A549 (cell line): ENCODE data around the gene HEG1.

Experiments used
- ESRRA ChIP-seq: fragments of 150-350 bp; IDR thresholded peaks from 2 replicates; pipeline ENCODE4 v1.6.1; 2014; ENCODE audit warnings: mild to moderate bottlenecking, low read length, borderline replicate concordance
- NPAS2 ChIP-seq: fragments of 250-450 bp; sonication (Bioruptor Pico); IDR thresholded peaks from 2 replicates; pipeline ENCODE4 v1.8.0; 2022; ENCODE audit warnings: mild to moderate bottlenecking, moderate library complexity, borderline replicate concordance
- POLR2A ChIP-seq: IDR thresholded peaks from 2 replicates; pipeline ENCODE4 v1.6.1; 2012; ENCODE audit warnings: mild to moderate bottlenecking, low read length
- RARB ChIP-seq: fragments of 250-450 bp; sonication (Bioruptor Pico); IDR thresholded peaks from 2 replicates; pipeline ENCODE4 v1.8.0; 2021; ENCODE audit warnings: mild to moderate bottlenecking, moderate library complexity
- SREBF2 ChIP-seq: fragments of 450-650 bp; IDR thresholded peaks from 2 replicates; pipeline ENCODE4 v1.6.1; 2014; ENCODE audit warnings: mild to moderate bottlenecking, moderate library complexity
- ZFP36 ChIP-seq: fragments of 450-650 bp; IDR thresholded peaks from 2 replicates; pipeline ENCODE4 v1.6.1; 2014; ENCODE audit warnings: borderline replicate concordance; ENCODE audit not compliant: partially characterized antibody
- TF ChIP-seq, protein P1 (sequence below): fragments of >200 bp; sonication (Bioruptor Twin); formaldehyde crosslinking; IDR thresholded peaks from 3 replicates; pipeline ENCODE4 v1.5.1; 2016
- TF ChIP-seq, protein P2 (sequence below): fragments of >200 bp; sonication (Bioruptor Twin); formaldehyde crosslinking; IDR thresholded peaks from 3 replicates; pipeline ENCODE4 v1.6.1; 2016

DNA sequence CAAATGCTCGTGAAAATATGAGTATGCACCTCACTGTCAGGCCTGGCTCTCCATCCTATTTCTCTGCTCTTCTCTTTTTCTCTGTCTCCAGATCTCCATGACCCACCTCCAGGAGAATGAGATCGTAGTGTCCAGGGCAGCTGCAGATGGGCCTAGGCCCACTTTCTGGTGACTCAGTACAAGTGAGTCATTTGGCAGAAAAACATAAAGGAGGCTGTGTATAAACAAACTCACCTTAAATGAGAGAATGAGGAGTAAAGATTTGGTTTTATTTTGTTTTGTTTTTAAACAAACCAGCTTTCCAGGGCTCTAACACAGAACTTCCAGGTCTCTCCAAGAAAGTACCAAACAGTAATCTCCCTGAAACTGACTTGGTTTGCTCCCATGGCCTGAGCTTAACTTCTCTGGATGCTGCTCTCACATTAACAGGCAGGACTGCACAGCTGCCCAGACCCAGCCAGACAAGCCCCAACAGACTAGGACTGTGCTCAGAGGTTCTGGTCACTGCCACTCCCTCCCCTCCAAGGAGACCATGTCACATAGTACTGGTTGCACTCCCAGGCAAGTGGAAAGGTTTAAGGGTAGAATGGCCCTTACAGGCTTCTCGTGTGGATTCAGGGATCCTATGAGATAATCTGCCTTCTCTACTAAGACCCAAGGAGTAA, 1.5 kb upstream of the HEG1 start:
- TF ChIP-seq RARB (CRISPR knock-in tag) (no peak), ESRRA (no peak), NPAS2 (no peak), ZFP36 (no peak), SREBF2 (no peak), POLR2A (no peak)
- TF ChIP-seq, protein P1, sequence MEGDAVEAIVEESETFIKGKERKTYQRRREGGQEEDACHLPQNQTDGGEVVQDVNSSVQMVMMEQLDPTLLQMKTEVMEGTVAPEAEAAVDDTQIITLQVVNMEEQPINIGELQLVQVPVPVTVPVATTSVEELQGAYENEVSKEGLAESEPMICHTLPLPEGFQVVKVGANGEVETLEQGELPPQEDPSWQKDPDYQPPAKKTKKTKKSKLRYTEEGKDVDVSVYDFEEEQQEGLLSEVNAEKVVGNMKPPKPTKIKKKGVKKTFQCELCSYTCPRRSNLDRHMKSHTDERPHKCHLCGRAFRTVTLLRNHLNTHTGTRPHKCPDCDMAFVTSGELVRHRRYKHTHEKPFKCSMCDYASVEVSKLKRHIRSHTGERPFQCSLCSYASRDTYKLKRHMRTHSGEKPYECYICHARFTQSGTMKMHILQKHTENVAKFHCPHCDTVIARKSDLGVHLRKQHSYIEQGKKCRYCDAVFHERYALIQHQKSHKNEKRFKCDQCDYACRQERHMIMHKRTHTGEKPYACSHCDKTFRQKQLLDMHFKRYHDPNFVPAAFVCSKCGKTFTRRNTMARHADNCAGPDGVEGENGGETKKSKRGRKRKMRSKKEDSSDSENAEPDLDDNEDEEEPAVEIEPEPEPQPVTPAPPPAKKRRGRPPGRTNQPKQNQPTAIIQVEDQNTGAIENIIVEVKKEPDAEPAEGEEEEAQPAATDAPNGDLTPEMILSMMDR = no peak
- TF ChIP-seq, protein P2, sequence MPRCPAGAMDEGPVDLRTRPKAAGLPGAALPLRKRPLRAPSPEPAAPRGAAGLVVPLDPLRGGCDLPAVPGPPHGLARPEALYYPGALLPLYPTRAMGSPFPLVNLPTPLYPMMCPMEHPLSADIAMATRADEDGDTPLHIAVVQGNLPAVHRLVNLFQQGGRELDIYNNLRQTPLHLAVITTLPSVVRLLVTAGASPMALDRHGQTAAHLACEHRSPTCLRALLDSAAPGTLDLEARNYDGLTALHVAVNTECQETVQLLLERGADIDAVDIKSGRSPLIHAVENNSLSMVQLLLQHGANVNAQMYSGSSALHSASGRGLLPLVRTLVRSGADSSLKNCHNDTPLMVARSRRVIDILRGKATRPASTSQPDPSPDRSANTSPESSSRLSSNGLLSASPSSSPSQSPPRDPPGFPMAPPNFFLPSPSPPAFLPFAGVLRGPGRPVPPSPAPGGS = no peak
